Keratinocyte (primary cell): ENCODE data around the gene KDM5B. TPM values are rescaled to one million over a fixed set of nuclear protein-coding genes. Genes with fewer than 3 reads are reported as not detected.
"Not testable (repeated sequence)": the region's sequence is repeated elsewhere in the genome, so short reads cannot be mapped to it uniquely, and the experiment has no call there.

ENCODE experiments used
- DNase-seq: peaks from one replicate; pipeline ENCODE4 v3.0.0-alpha.2; 2011; ENCODE audit warnings: low read depth, missing footprints, low spot score
- FAIRE-seq: peaks from 2 replicates; lab custom pipeline; 2011; peaks lifted over from hg19 to GRCh38; lab: Jason Lieb, UNC
- H2AFZ ChIP-seq: 2 replicates; pipeline ENCODE4 v1.6.0; 2012; ENCODE audit warnings: low read length, control low read depth, inconsistent platforms; ENCODE audit not compliant: control insufficient read depth
- H3K27ac ChIP-seq: 2 replicates; pipeline ENCODE4 v1.5.1; 2011; ENCODE audit warnings: low read length; ENCODE audit not compliant: control insufficient read depth, insufficient read depth
- H3K27me3 ChIP-seq: 3 replicates; pipeline ENCODE4 v1.6.0; 2011; ENCODE audit warnings: low read length; ENCODE audit not compliant: control insufficient read depth, insufficient read depth; ENCODE audit errors: extremely low read depth
- H3K36me3 ChIP-seq, 2 experiments: 2 replicates in 1 of 2; 3 replicates in 1 of 2; pipeline ENCODE4 v1.5.1; 2011; ENCODE audit warnings: low read length in 2 of 2, mild to moderate bottlenecking in 1 of 2; ENCODE audit not compliant: control insufficient read depth in 2 of 2, insufficient read depth in 2 of 2; ENCODE audit errors: extremely low read depth in 1 of 2
- H3K4me1 ChIP-seq: 3 replicates; pipeline ENCODE4 v1.5.1; 2011; ENCODE audit warnings: low read length; ENCODE audit not compliant: control insufficient read depth, insufficient read depth; ENCODE audit errors: extremely low read depth
- H3K4me2 ChIP-seq: 3 replicates; pipeline ENCODE4 v1.6.0; 2011; ENCODE audit warnings: low read depth, low read length; ENCODE audit not compliant: control insufficient read depth, insufficient read depth; ENCODE audit errors: extremely low read depth
- H3K4me3 ChIP-seq, 3 experiments: fragments of 200-600 bp in 1 of 3; sonication (generic) in 1 of 3; 2 replicates in 2 of 3; 3 replicates in 1 of 3; pipeline ENCODE4 v1.5.1; 2011 to 2016; ENCODE audit warnings: low read length in 3 of 3, mild to moderate bottlenecking in 3 of 3, control low read depth in 2 of 3, inconsistent platforms in 1 of 3, low read depth in 1 of 3, mixed read lengths in 1 of 3, mixed run types in 1 of 3, moderate library complexity in 1 of 3; ENCODE audit not compliant: control insufficient read depth in 2 of 3, insufficient read depth in 2 of 3; ENCODE audit errors: extremely low read depth in 1 of 3
- H3K79me2 ChIP-seq: 2 replicates; pipeline ENCODE4 v1.6.0; 2012; ENCODE audit warnings: low read length; ENCODE audit not compliant: control insufficient read depth, insufficient read depth
- H3K9ac ChIP-seq: 3 replicates; pipeline ENCODE4 v1.6.0; 2011; ENCODE audit warnings: low read length; ENCODE audit not compliant: control insufficient read depth, insufficient read depth; ENCODE audit errors: extremely low read depth
- H3K9me1 ChIP-seq: 3 replicates; pipeline ENCODE4 v1.6.0; 2011; ENCODE audit warnings: low read length; ENCODE audit not compliant: control insufficient read depth, insufficient read depth; ENCODE audit errors: extremely low read depth
- H3K9me3 ChIP-seq: 2 replicates; pipeline ENCODE4 v1.5.1; 2012; ENCODE audit warnings: low read depth, low read length; ENCODE audit not compliant: control insufficient read depth
- H4K20me1 ChIP-seq: 3 replicates; pipeline ENCODE4 v1.6.0; 2011; ENCODE audit warnings: low read length; ENCODE audit not compliant: control insufficient read depth, insufficient read depth; ENCODE audit errors: extremely low read depth
- CTCF ChIP-seq, 3 experiments: IDR thresholded peaks in 1 of 3; conservative IDR thresholded peaks in 1 of 3; optimal IDR thresholded peaks in 1 of 3; 2 replicates in 2 of 3; 3 replicates in 1 of 3; pipeline versions ENCODE3 to v1.5.1; 2011; ENCODE audit warnings: low read length in 3 of 3, mild to moderate bottlenecking in 3 of 3, moderate library complexity in 2 of 3, control low read depth in 1 of 3, inconsistent platforms in 1 of 3; ENCODE audit not compliant: insufficient read depth in 2 of 3; ENCODE audit errors: extremely low read depth in 1 of 3
- EZH2 ChIP-seq: IDR thresholded peaks from one replicate; pipeline ENCODE4 v1.6.1; 2012; ENCODE audit warnings: inconsistent platforms, mild to moderate bottlenecking, low read length, moderate library complexity
- dilution Hi-C: fragments of 300-500 bp; cut with MboI; formaldehyde crosslinking; loops from one replicate; pipeline ENCODE4 v1.7.0; 2020; ENCODE audit warnings: low sequenced_read_pairs; ENCODE audit not compliant: extremely low pct_ligation_motif_present
- polyA plus RNA-seq, 5 experiments: library from polyadenylated mRNA; depleted of rRNA in 3 of 5; stranded (reverse) in 3 of 5; stranded (forward) in 1 of 5; unstranded in 1 of 5; fragments of >200 nt; gene quantifications; 1 replicate in 1 of 5; 2 replicates in 3 of 5; 3 replicates in 1 of 5; pipeline versions ENCODE4 v1.2.1 to v1.2.3, GENCODE V29; 2011 to 2012; ENCODE audit warnings: missing spikeins in 2 of 5, low read depth in 1 of 5, low replicate concordance in 1 of 5

KDM5B gene
- polyA plus RNA-seq, 1 donor (not counting 4 experiments of a cell fraction or from before 2014, with no cell fraction given) = 60.1 TPM

- TF ChIP-seq CTCF (optimal IDR thresholded peaks at IDR 0.05 in 1 of 3, IDR thresholded peaks at IDR 0.05 in 1 of 3, conservative IDR thresholded peaks at IDR 0.05 in 1 of 3; ENCODE audit: extremely low read depth in 1 of 3, insufficient read depth in 2 of 3, low read length in 3 of 3) (no peak), EZH2 (no peak)
- no peaks in the 10 kb centered on the region for H3K27me3 ChIP-seq
- H3K36me3 ChIP-seq = peaks cover 24 to 27% of the 10 kb centered on the region in 2 experiments
- no peaks in the 10 kb centered on the region for H3K9me3 ChIP-seq
- H3K4me2 ChIP-seq = no peak overlapping the region
- no peaks in the 10 kb centered on the region for H3K9me1 ChIP-seq
- no peak overlapping the region for H2AFZ ChIP-seq
- FAIRE-seq = no peak
- no peak overlapping the region for H3K9ac ChIP-seq
- no peaks in the 10 kb centered on the region for H3K4me1 ChIP-seq
- DNase-seq = no peak
- no peaks in the 10 kb centered on the region for H4K20me1 ChIP-seq
- H3K27ac ChIP-seq = no peak overlapping the region
- dilution Hi-C loops = no loop called here
- H3K4me3 ChIP-seq = no peak overlapping the region
- no peaks in the 10 kb centered on the region for H3K79me2 ChIP-seq
Measured at GRCh38 chr1:202725526-202725925, 82.7 kb downstream of the KDM5B start.

- no peak overlapping the region for H2AFZ ChIP-seq
- TF ChIP-seq CTCF (optimal IDR thresholded peaks at IDR 0.05 in 1 of 3, IDR thresholded peaks at IDR 0.05 in 1 of 3, conservative IDR thresholded peaks at IDR 0.05 in 1 of 3; ENCODE audit: extremely low read depth in 1 of 3, insufficient read depth in 2 of 3, low read length in 3 of 3) (no peak), EZH2 (no peak)
- FAIRE-seq = no peak
- H3K79me2 ChIP-seq = no peaks in the 10 kb centered on the region
- no peaks in the 10 kb centered on the region for H4K20me1 ChIP-seq
- H3K27ac ChIP-seq = no peak overlapping the region
- no peaks in the 10 kb centered on the region for H3K9me3 ChIP-seq
- H3K4me2 ChIP-seq = no peak overlapping the region
- no peaks in the 10 kb centered on the region for H3K27me3 ChIP-seq
- DNase-seq = no peak
- H3K36me3 ChIP-seq = peaks cover 12 to 14% of the 10 kb centered on the region in 2 experiments
- no peaks in the 10 kb centered on the region for H3K9me1 ChIP-seq
- no peak overlapping the region for H3K9ac ChIP-seq
- H3K4me1 ChIP-seq = no peaks in the 10 kb centered on the region
- dilution Hi-C loops = no loop called here
- H3K4me3 ChIP-seq = no peak overlapping the region
Measured at GRCh38 chr1:202723708-202724107, 84.5 kb downstream of the KDM5B start.

- H3K4me3 ChIP-seq, dilution Hi-C loops, H4K20me1 ChIP-seq, H3K9ac ChIP-seq, DNase-seq, H3K9me1 ChIP-seq, H2AFZ ChIP-seq, H3K79me2 ChIP-seq, H3K9me3 ChIP-seq, H3K27ac ChIP-seq, H3K4me1 ChIP-seq, H3K27me3 ChIP-seq, H3K4me2 ChIP-seq, FAIRE-seq: not testable (repeated sequence)
- peaks cover 12 to 14% of the 10 kb centered on the region in 2 experiments for H3K36me3 ChIP-seq
Measured at GRCh38 chr1:202723046-202723445, 85.2 kb downstream of the KDM5B start.
